Osteocyte (in vitro differentiated cells): ENCODE results near the gene CCL25. TPM values are rescaled to one million over a fixed set of nuclear protein-coding genes. Genes with fewer than 3 reads are reported as not detected.

Experiments
- DNase-seq: peaks from one replicate; pipeline ENCODE4 v3.0.0; 2021; ENCODE audit warnings: mixed read lengths; ENCODE audit not compliant: unreplicated experiment; ENCODE audit errors: extremely low spot score
- H3K27ac Mint-ChIP-seq: one replicate; pipeline ENCODE4 v1.8.0; 2021; ENCODE audit warnings: mild to moderate bottlenecking, mixed read lengths; ENCODE audit not compliant: unreplicated experiment
- H3K27me3 Mint-ChIP-seq: one replicate; pipeline ENCODE4 v1.8.0; 2021; ENCODE audit warnings: mixed read lengths; ENCODE audit not compliant: unreplicated experiment
- H3K36me3 Mint-ChIP-seq: one replicate; pipeline ENCODE4 v1.8.0; 2021; ENCODE audit warnings: mixed read lengths; ENCODE audit not compliant: unreplicated experiment
- H3K4me1 Mint-ChIP-seq: one replicate; pipeline ENCODE4 v1.8.0; 2021; ENCODE audit warnings: mixed read lengths; ENCODE audit not compliant: unreplicated experiment
- H3K4me3 Mint-ChIP-seq: one replicate; pipeline ENCODE4 v1.8.0; 2021; ENCODE audit warnings: mild to moderate bottlenecking, moderate library complexity, mixed read lengths; ENCODE audit not compliant: unreplicated experiment
- H3K9me3 Mint-ChIP-seq: one replicate; pipeline ENCODE4 v1.8.0; 2021; ENCODE audit warnings: mixed read lengths; ENCODE audit not compliant: unreplicated experiment
- total RNA-seq: library from RNA; stranded (reverse); gene quantifications from 2 replicates; pipeline ENCODE4 v1.2.1, GENCODE V29; 2021
- TF ChIP-seq, protein P1 (sequence below): fragments of 200-600 bp; sonication (generic); IDR thresholded peaks from 2 replicates; pipeline ENCODE4 v1.5.0; 2021; ENCODE audit warnings: antibody characterized with exemption, mild to moderate bottlenecking, moderate library complexity

Gene CCL25
- total RNA-seq, 1 donor from 2014 or later: not detected

DNA sequence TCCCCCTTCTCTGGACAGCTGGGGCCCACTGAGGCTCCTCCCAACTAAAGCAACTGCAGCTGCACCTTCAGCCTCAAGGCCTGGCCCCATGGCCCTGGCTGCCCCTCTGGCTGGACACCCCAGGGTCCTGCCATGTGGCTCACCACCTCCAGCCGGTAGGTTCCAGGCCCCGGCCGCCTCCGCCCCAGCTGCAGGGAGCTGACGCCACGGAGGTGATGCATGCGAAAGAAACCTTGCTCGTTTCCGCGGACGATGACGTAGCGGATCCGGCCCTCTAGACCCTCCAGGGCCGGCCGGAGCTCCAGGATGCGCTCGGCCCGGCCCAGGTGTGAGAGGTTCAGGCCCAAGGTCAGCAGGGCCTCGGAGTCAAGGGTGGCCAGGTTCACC, 13.3 kb downstream of the CCL25 start:
- H3K36me3 Mint-ChIP-seq: no peaks in the 10 kb centered on the region
- H3K4me3 Mint-ChIP-seq: no peak overlapping the region
- H3K9me3 Mint-ChIP-seq: peaks cover 7% of the 10 kb centered on the region

DNA sequence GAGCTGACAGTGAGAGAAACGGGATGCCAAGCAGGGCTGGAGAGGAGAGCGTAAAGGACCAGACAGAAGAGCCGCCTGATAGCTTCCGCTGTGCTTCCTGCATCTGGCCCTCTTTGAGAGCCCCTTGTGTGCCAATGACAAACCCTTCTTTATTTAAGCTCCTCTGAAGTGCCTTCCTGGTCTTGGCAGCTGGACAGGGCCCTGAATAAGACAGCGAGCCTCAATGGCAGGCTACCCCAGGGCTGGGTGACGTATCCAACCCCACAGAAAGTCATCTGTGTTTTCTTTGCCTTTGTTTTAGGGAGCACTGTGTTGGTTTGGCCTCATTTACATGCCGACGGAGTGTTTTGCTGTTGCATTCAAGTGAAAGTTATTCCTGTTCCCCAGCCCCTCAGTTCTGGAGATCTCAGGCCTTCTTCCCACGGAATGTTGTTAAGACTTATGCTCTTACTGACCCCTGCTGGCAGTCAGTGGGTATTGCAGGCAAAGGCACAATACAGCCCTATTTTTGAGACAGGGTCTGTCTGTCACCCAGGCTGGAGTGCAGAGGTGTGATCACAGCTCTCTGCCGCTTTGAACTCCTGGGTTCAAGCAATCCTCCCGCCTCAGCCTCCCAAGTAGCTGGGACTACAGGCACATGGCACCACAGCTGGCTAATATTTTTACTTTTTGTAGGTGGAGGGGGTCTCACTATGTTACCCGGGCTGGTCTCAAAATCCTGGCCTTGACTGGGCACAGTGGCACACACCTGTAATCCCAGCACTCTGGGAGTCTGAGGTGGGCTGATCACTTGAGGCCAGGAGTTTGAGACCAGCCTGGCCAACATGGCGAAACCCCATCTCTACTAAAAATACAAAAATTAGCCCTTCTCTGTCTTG, 16.8 kb downstream of the CCL25 start:
- no peak for DNase-seq
- TF ChIP-seq, protein P1, sequence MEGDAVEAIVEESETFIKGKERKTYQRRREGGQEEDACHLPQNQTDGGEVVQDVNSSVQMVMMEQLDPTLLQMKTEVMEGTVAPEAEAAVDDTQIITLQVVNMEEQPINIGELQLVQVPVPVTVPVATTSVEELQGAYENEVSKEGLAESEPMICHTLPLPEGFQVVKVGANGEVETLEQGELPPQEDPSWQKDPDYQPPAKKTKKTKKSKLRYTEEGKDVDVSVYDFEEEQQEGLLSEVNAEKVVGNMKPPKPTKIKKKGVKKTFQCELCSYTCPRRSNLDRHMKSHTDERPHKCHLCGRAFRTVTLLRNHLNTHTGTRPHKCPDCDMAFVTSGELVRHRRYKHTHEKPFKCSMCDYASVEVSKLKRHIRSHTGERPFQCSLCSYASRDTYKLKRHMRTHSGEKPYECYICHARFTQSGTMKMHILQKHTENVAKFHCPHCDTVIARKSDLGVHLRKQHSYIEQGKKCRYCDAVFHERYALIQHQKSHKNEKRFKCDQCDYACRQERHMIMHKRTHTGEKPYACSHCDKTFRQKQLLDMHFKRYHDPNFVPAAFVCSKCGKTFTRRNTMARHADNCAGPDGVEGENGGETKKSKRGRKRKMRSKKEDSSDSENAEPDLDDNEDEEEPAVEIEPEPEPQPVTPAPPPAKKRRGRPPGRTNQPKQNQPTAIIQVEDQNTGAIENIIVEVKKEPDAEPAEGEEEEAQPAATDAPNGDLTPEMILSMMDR: peak; percentile 49
- H3K27me3 Mint-ChIP-seq: no peaks in the 10 kb centered on the region
- H3K4me1 Mint-ChIP-seq: no peaks in the 10 kb centered on the region
- peaks cover 7% of the 10 kb centered on the region for H3K9me3 Mint-ChIP-seq
- H3K36me3 Mint-ChIP-seq: no peaks in the 10 kb centered on the region
- H3K4me3 Mint-ChIP-seq: no peak overlapping the region
- no peak overlapping the region for H3K27ac Mint-ChIP-seq

More for the DNA sequence above, 13.3 kb downstream of the CCL25 start:
- H3K4me1 Mint-ChIP-seq: no peaks in the 10 kb centered on the region
- H3K27me3 Mint-ChIP-seq: peaks cover 5% of the 10 kb centered on the region
- TF ChIP-seq, protein P1: no peak
- DNase-seq: no peak
- H3K27ac Mint-ChIP-seq: no peak overlapping the region

DNA sequence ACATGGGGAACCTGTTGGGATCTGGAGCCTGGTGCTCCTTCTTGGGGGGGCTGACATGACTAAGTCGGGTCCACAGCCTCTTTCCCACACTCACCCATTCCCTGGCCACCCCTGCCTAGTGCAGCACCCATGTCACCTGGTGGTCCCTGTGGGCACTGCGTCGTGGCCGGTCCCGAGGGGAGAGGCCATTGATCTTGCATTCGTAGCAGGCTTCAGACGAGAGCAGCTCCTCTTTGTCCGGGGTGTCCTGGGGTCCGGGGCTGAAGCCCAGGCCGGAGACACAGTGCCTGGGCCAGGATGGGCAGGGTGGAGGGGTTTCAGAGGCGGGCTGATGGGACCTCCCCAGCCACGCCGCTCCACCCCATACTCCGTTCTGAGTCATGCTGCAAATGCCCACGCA, 19.4 kb downstream of the CCL25 start:
- H3K4me1 Mint-ChIP-seq: no peaks in the 10 kb centered on the region
- H3K27me3 Mint-ChIP-seq: no peaks in the 10 kb centered on the region
- no peaks in the 10 kb centered on the region for H3K36me3 Mint-ChIP-seq
- DNase-seq: no peak
- TF ChIP-seq, protein P1: no peak
- no peak overlapping the region for H3K4me3 Mint-ChIP-seq
- H3K9me3 Mint-ChIP-seq: peaks cover 7% of the 10 kb centered on the region
- no peak overlapping the region for H3K27ac Mint-ChIP-seq

DNA sequence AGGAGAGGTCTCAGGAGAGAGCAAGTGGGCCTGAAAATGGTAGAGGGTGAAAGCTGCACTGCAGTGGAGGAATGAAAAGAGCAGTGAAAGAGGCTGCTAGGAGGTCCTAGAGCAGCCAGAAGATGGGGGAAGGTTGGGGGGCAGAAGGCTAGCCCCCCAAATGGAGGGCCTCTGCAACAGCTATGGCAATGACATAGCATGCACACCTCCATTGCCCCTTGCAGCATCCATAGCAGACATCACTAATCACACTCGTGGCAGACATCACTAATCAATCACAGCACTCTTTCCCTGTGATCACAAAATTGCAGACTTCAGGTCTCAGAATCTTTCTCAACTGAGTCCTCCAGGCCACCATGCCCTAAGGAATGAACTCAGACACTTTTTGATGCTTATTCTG, 21.9 kb downstream of the CCL25 start:
- no peak for DNase-seq
- Mint-ChIP-seq H3K9me3 (peaks cover 7% of the 10 kb centered on the region), H3K36me3 (no peaks in the 10 kb centered on the region), H3K27ac (no peak overlapping the region), H3K27me3 (peaks cover 4% of the 10 kb centered on the region), H3K4me1 (no peaks in the 10 kb centered on the region), H3K4me3 (no peak overlapping the region)
- TF ChIP-seq, protein P1: no peak

DNA sequence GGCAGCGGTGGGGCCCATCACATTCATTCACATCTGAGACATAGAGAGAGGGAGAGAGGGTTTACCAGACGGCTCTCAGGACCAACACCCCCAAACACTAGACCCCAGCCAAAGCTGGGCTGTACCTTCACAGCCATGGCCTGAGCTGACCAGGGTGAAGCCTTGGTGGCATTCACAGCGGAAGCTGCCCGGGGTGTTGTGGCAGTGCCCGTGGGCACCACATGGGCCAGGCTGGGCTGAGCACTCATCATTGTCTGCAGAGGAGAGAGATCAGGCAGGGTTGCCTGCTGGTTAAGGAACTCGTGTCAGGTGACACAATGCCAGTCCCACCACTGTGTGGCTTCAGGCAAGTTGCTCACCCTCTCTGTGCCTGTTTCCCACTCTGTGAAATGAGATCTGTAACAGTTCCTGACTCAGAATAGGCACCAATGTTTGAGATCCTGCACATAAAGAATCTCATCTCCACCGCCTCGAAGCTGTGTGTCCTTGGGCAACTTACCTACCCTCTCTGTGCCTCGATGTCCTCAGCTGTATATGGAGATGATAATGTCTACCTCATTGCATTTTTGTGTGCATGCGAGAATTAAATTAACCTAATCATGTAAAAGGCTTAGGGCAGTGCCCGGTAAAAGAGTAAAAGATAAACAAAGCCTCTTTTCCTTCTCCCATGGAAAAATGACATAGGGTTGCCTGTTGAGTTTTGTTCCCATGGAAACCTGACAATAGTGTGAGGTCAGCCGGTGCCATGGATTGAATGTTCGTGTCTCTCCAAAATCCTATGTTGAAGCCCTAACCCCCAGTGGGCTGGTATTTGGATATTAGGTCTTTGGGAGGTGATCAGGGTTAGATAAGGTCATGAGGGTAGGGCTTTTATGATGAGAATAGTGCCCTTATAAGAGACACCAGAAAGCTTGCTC, 22.9 kb downstream of the CCL25 start:
- Mint-ChIP-seq H3K4me3 (no peak overlapping the region), H3K27me3 (peaks cover 7% of the 10 kb centered on the region), H3K27ac (no peak overlapping the region), H3K4me1 (no peaks in the 10 kb centered on the region), H3K36me3 (no peaks in the 10 kb centered on the region), H3K9me3 (peaks cover 2% of the 10 kb centered on the region)
- TF ChIP-seq, protein P1: no peak
- no peak for DNase-seq
